B cell (primary cell): ENCODE results near the gene GPC3. TPM values are rescaled to one million over a fixed set of nuclear protein-coding genes. Genes with fewer than 3 reads are reported as not detected.
A peak's percentile ranks its signal among the peaks of the same experiment; 100 is the strongest.

Source experiments
- ATAC-seq: fragments of 200-7000 bp; cut with Tn5 transposase; one replicate; pipeline ENCODE4 v1.10.0; 2021; ENCODE audit warnings: low read depth, mild to moderate bottlenecking, moderate number of reproducible peaks, moderate library complexity
- CTCF ChIA-PET: fragments of 350-600 bp; sonication (Branson Sonifier 250); formaldehyde crosslinking; loops from one replicate; lab custom pipeline; 2021; ENCODE audit warnings: antibody characterized with exemption, inconsistent platforms; lab: Charles Lee
- POLR2A ChIA-PET: fragments of 350-600 bp; sonication (Branson Sonifier 250); formaldehyde crosslinking; loops from one replicate; lab custom pipeline; 2021; ENCODE audit warnings: antibody characterized with exemption; lab: Charles Lee
- DNase-seq: peaks from one replicate; pipeline ENCODE4 v3.0.0; 2013
- H2AFZ ChIP-seq: 2 replicates; pipeline ENCODE4 v1.6.1; 2012; ENCODE audit warnings: mild to moderate bottlenecking, low read depth, low read length; ENCODE audit not compliant: insufficient read depth, poor library complexity, severe bottlenecking
- H3K27ac ChIP-seq, 2 donors: 1 replicate in 1 of 2; 2 replicates in 1 of 2; pipeline ENCODE4 v1.5.1; 2012 to 2013; ENCODE audit warnings: low read length in 2 of 2, mild to moderate bottlenecking in 2 of 2, moderate library complexity in 1 of 2
- H3K27me3 ChIP-seq, 4 experiments: fragments of 200-600 bp in 1 of 4; sonication (generic) in 1 of 4; replicated peaks in 1 of 4; 1 replicate in 2 of 4; 2 replicates in 2 of 4; pipeline versions ENCODE4 v1.6.1 to v1.7.0; 2013 to 2016; ENCODE audit warnings: low read length in 3 of 4, mild to moderate bottlenecking in 2 of 4, mixed read lengths in 1 of 4, moderate library complexity in 1 of 4; ENCODE audit not compliant: insufficient read depth in 4 of 4, control insufficient read depth in 3 of 4; ENCODE audit errors: control extremely low read depth in 1 of 4
- H3K36me3 ChIP-seq, 2 experiments: replicated peaks in 1 of 2; 1 replicate in 1 of 2; 2 replicates in 1 of 2; pipeline versions ENCODE4 v1.6.1 to v1.7.1; 2013; ENCODE audit warnings: low read length in 1 of 2; ENCODE audit not compliant: insufficient read depth in 2 of 2, control insufficient read depth in 1 of 2; ENCODE audit errors: control extremely low read depth in 1 of 2, extremely low read depth in 1 of 2
- H3K4me1 ChIP-seq, 2 donors: fragments of 200-600 bp in 1 of 2; sonication (generic) in 1 of 2; 1 replicate in 1 of 2; 2 replicates in 1 of 2; pipeline versions ENCODE4 v1.5.1 to v1.6.1; 2013 to 2017; ENCODE audit warnings: low read length in 2 of 2; ENCODE audit not compliant: control insufficient read depth in 2 of 2, insufficient read depth in 2 of 2
- H3K4me2 ChIP-seq: replicated peaks from 2 replicates; pipeline ENCODE3; 2012; ENCODE audit warnings: mild to moderate bottlenecking, low read depth, low read length; ENCODE audit not compliant: poor library complexity, severe bottlenecking
- H3K4me3 ChIP-seq, 5 experiments: fragments of 200-600 bp in 1 of 5; sonication (generic) in 1 of 5; 1 replicate in 3 of 5; 2 replicates in 2 of 5; pipeline versions ENCODE4 v1.5.1 to v1.7.0; 2011 to 2016; ENCODE audit warnings: low read length in 4 of 5, mild to moderate bottlenecking in 4 of 5, low read depth in 2 of 5, control low read depth in 1 of 5, moderate library complexity in 1 of 5; ENCODE audit not compliant: insufficient read depth in 1 of 5; ENCODE audit errors: control extremely low read depth in 1 of 5, extremely low read depth in 1 of 5
- H3K79me2 ChIP-seq: fragments of 200-600 bp; sonication (generic); one replicate; pipeline ENCODE4 v1.6.0; 2016; ENCODE audit warnings: low read length; ENCODE audit not compliant: control insufficient read depth, insufficient read depth
- H3K9ac ChIP-seq: fragments of 200-600 bp; sonication (generic); 2 replicates; pipeline ENCODE4 v1.6.1; 2017; ENCODE audit warnings: mild to moderate bottlenecking, low read length, moderate library complexity
- H3K9me3 ChIP-seq, 3 donors: one replicate each; pipeline versions ENCODE4 v1.6.1 to v1.7.1; 2013; ENCODE audit warnings: low read length in 2 of 3; ENCODE audit not compliant: control insufficient read depth in 2 of 3, insufficient read depth in 1 of 3; ENCODE audit errors: control extremely low read depth in 1 of 3
- H4K20me1 ChIP-seq: 2 replicates; pipeline ENCODE4 v1.6.0; 2012; ENCODE audit warnings: mild to moderate bottlenecking, low read length; ENCODE audit not compliant: insufficient read depth, control insufficient read depth, poor library complexity, severe bottlenecking
- H3K27ac Mint-ChIP-seq: one replicate; pipeline ENCODE4 v1.8.0; 2021; ENCODE audit warnings: mixed read lengths
- H3K27me3 Mint-ChIP-seq: one replicate; pipeline ENCODE4 v1.8.0; 2021; ENCODE audit warnings: mixed read lengths
- H3K4me1 Mint-ChIP-seq: one replicate; pipeline ENCODE4 v1.8.0; 2021; ENCODE audit warnings: mixed read lengths
- H3K4me3 Mint-ChIP-seq: one replicate; pipeline ENCODE4 v1.8.0; 2021; ENCODE audit warnings: mixed read lengths
- H3K9me3 Mint-ChIP-seq: one replicate; pipeline ENCODE4 v1.8.0; 2022; ENCODE audit warnings: mixed read lengths; ENCODE audit not compliant: insufficient read depth
- CTCF ChIP-seq: fragments of 200-600 bp; IDR thresholded peaks from one replicate; pipeline ENCODE4 v1.8.0; 2022; ENCODE audit warnings: antibody characterized with exemption, mild to moderate bottlenecking
- EZH2 ChIP-seq: IDR thresholded peaks from 2 replicates; pipeline ENCODE4 v1.6.1; 2012; ENCODE audit warnings: borderline replicate concordance, low read depth, mild to moderate bottlenecking, moderate library complexity, low read length; ENCODE audit not compliant: insufficient read depth, poor library complexity, severe bottlenecking
- WGBS: methylation state at CpG from one replicate; pipeline ENCODE4 v1.1.5; 2013; ENCODE audit warnings: missing lambda C conversion rate; ENCODE audit not compliant: insufficient coverage; 5-methylcytosine and 5-hydroxymethylcytosine counted together
- intact Hi-C: fragments of 100-400 bp; cut with micrococcal nuclease; formaldehyde crosslinking; loops from one replicate; pipeline ENCODE4 v1.10.0; 2022
- polyA plus RNA-seq: library from polyadenylated mRNA; depleted of rRNA; stranded (reverse); fragments of >200 nt; gene quantifications from 2 replicates; pipeline ENCODE4 v1.2.3, GENCODE V29; 2012
- total RNA-seq, 2 donors: library from RNA; stranded (reverse); fragments of 120-200 nt in 1 of 2; gene quantifications; 1 replicate in 1 of 2; 2 replicates in 1 of 2; pipeline versions ENCODE4 v1.2.3 to v1.2.4, GENCODE V29; 2013 to 2022

The GPC3 gene
- total and polyA plus RNA-seq, 2 donors (not counting 1 experiment from before 2014, with no cell fraction given), result not detected

GRCh38 chrX:133921764-133922389 lies 63.5 kb downstream of the GPC3 start:
- Histone ChIP-seq H3K79me2 (no peaks in the 10 kb centered on the region), H3K4me2 (no peak overlapping the region), H2AFZ (peak overlapping the region; percentile 62), H3K4me3 (no peak overlapping the region), H3K27ac (no peak overlapping the region), H3K9me3 (no peaks in the 10 kb centered on the region), H4K20me1 (no peaks in the 10 kb centered on the region), H3K27me3 (no peaks in the 10 kb centered on the region), H3K36me3 (no peaks in the 10 kb centered on the region), H3K4me1 (peaks cover 4 to 9% of the 10 kb centered on the region in 2 donors), H3K9ac (no peak overlapping the region)
- peak; percentile 32 for TF ChIP-seq CTCF
- TF ChIP-seq EZH2, result no peak
- no peaks in the 10 kb centered on the region for H3K27me3 Mint-ChIP-seq
- H3K4me1 Mint-ChIP-seq, result peaks cover 6% of the 10 kb centered on the region
- ChIA-PET POLR2A (no interaction called here), CTCF (interaction anchor here (0.8 to 1.8 kb wide), 3 partner anchors 128 to 224 kb away, joined by 4 to 6 read pairs (median 5); no protein-coding TSS in a partner anchor)
- ATAC-seq (no peak), DNase-seq (peak; percentile 17)
- WGBS, result 85% methylated on average over 2 of the region's 7 CpGs
- no peak overlapping the region for H3K27ac Mint-ChIP-seq
- H3K9me3 Mint-ChIP-seq, result no peaks in the 10 kb centered on the region
- intact Hi-C loops, result loop anchor here (2.0 to 5.0 kb wide), 2 partner anchors 129 to 175 kb away; no protein-coding TSS in a partner anchor
- no peak overlapping the region for H3K4me3 Mint-ChIP-seq

GRCh38 chrX:133921086-133921485 lies 64.3 kb downstream of the GPC3 start:
- no peak overlapping the region for H3K27ac Mint-ChIP-seq
- H3K4me3 Mint-ChIP-seq, result no peak overlapping the region
- peaks cover 6% of the 10 kb centered on the region for H3K4me1 Mint-ChIP-seq

More at GRCh38 chrX:133921086-133921485, 64.3 kb downstream of the GPC3 start:
- Histone ChIP-seq H3K27ac (no peak overlapping the region), H3K9ac (no peak overlapping the region), H3K9me3 (no peaks in the 10 kb centered on the region), H3K4me2 (no peak overlapping the region), H4K20me1 (no peaks in the 10 kb centered on the region), H3K27me3 (no peaks in the 10 kb centered on the region), H3K79me2 (no peaks in the 10 kb centered on the region), H3K4me1 (peaks cover 4 to 9% of the 10 kb centered on the region in 2 donors), H3K36me3 (no peaks in the 10 kb centered on the region), H3K4me3 (no peak overlapping the region), H2AFZ (peak overlapping the region; percentile 20)
- TF ChIP-seq EZH2, result no peak
- no peak for TF ChIP-seq CTCF
- ChIA-PET CTCF (interaction anchor here (0.9 to 2.2 kb wide), 5 partner anchors 127 to 223 kb away, joined by 4 to 6 read pairs (median 4); no protein-coding TSS in a partner anchor), POLR2A (no interaction called here)
- DNase-seq, result no peak
- no CpG with 5 or more reads among the region's 2 CpGs for WGBS
- intact Hi-C loops, result loop anchor here (2.0 to 5.0 kb wide), 2 partner anchors 128 to 174 kb away; no protein-coding TSS in a partner anchor
- Mint-ChIP-seq H3K27me3 (no peaks in the 10 kb centered on the region), H3K9me3 (no peaks in the 10 kb centered on the region)
- no peak for ATAC-seq
